ENCODE data around the gene ARMC2.

DNA sequence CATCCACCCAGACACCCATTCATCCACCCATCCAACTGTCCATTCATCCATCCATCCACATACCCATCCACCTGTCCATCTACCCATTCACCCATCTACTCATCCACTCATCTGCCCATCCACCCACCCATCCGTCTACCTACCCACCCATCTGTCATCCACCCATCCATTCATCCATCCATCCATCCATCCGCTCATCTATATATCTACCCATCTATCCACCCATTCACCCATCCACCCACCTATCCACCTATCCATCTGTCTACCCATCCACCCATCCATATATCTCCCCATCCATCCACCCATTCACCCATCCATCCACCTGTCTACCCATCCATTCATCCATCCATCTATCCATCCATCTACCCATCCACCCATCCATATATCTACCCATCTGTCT lies 30.7 kb downstream of the ARMC2 start:
- TF ChIP-seq, protein P1, sequence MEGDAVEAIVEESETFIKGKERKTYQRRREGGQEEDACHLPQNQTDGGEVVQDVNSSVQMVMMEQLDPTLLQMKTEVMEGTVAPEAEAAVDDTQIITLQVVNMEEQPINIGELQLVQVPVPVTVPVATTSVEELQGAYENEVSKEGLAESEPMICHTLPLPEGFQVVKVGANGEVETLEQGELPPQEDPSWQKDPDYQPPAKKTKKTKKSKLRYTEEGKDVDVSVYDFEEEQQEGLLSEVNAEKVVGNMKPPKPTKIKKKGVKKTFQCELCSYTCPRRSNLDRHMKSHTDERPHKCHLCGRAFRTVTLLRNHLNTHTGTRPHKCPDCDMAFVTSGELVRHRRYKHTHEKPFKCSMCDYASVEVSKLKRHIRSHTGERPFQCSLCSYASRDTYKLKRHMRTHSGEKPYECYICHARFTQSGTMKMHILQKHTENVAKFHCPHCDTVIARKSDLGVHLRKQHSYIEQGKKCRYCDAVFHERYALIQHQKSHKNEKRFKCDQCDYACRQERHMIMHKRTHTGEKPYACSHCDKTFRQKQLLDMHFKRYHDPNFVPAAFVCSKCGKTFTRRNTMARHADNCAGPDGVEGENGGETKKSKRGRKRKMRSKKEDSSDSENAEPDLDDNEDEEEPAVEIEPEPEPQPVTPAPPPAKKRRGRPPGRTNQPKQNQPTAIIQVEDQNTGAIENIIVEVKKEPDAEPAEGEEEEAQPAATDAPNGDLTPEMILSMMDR (IDR thresholded peaks at IDR 0.05; ENCODE audit: insufficient read depth, low read depth, low read length): no peak
- no peak for TF ChIP-seq EZH2 (IDR thresholded peaks at IDR 0.05; ENCODE audit: insufficient read depth, low read length)
